KMS-11 (cell line): ENCODE measurements around the gene RAD51B.

Source experiments
- H2AFZ ChIP-seq: fragments of 200-600 bp; sonication (generic); 2 replicates; pipeline ENCODE4 v1.6.1; 2016; ENCODE audit warnings: antibody characterized with exemption, mixed run types, low read depth
- H3K27ac ChIP-seq: fragments of 200-600 bp; sonication (generic); 2 replicates; pipeline ENCODE4 v1.6.1; 2016; ENCODE audit warnings: mild to moderate bottlenecking, mixed run types
- H3K27me3 ChIP-seq: fragments of 200-600 bp; sonication (generic); 2 replicates; pipeline ENCODE4 v1.6.1; 2017; ENCODE audit warnings: mild to moderate bottlenecking, low read depth, mixed run types, moderate library complexity; ENCODE audit not compliant: insufficient read depth
- H3K36me3 ChIP-seq: fragments of 200-600 bp; sonication (generic); 2 replicates; pipeline ENCODE4 v1.6.1; 2017; ENCODE audit warnings: mild to moderate bottlenecking, mixed run types; ENCODE audit not compliant: insufficient read depth
- H3K4me1 ChIP-seq: fragments of 200-600 bp; sonication (generic); 2 replicates; pipeline ENCODE4 v1.6.1; 2016; ENCODE audit warnings: mild to moderate bottlenecking, low read depth, mixed run types; ENCODE audit not compliant: poor library complexity, severe bottlenecking
- H3K4me2 ChIP-seq: fragments of 200-600 bp; sonication (generic); 2 replicates; pipeline ENCODE4 v1.7.0; 2016; ENCODE audit warnings: mild to moderate bottlenecking, mixed run types
- H3K4me3 ChIP-seq: fragments of 200-600 bp; sonication (generic); IDR thresholded peaks from 2 replicates; pipeline ENCODE4 v1.6.1; 2017; ENCODE audit warnings: low read depth, low read length, mixed read lengths; ENCODE audit not compliant: insufficient read depth
- H3K79me2 ChIP-seq: fragments of 200-600 bp; sonication (generic); 2 replicates; pipeline ENCODE4 v1.6.1; 2016; ENCODE audit warnings: low read depth, mixed run types; ENCODE audit not compliant: insufficient read depth
- H3K9ac ChIP-seq: fragments of 200-600 bp; sonication (generic); 2 replicates; pipeline ENCODE4 v1.6.1; 2016; ENCODE audit warnings: mild to moderate bottlenecking, mixed run types
- H4K20me1 ChIP-seq: fragments of 200-600 bp; sonication (generic); 2 replicates; pipeline ENCODE4 v1.6.1; 2016; ENCODE audit warnings: mild to moderate bottlenecking, mixed run types; ENCODE audit not compliant: insufficient read depth
- CTCF ChIP-seq: fragments of 200-600 bp; sonication (generic); conservative IDR thresholded peaks from 2 replicates; pipeline ENCODE4 v1.6.1; 2017; ENCODE audit warnings: low read depth, mild to moderate bottlenecking, antibody characterized with exemption, low read length, moderate library complexity, mixed read lengths

The RAD51B gene

GRCh38 chr14:68569970-68570409, 750.4 kb downstream of the RAD51B start:
- no peak overlapping the region for H2AFZ ChIP-seq
- H3K4me1 ChIP-seq: no peaks in the 10 kb centered on the region

GRCh38 chr14:68571114-68571591, 751.6 kb downstream of the RAD51B start:
- Histone ChIP-seq H3K27ac (no peak overlapping the region), H3K4me3 (no peak overlapping the region), H3K27me3 (no peaks in the 10 kb centered on the region), H3K79me2 (no peaks in the 10 kb centered on the region), H3K36me3 (no peaks in the 10 kb centered on the region), H2AFZ (no peak overlapping the region), H3K4me2 (no peak overlapping the region), H3K4me1 (no peaks in the 10 kb centered on the region), H4K20me1 (no peaks in the 10 kb centered on the region), H3K9ac (no peak overlapping the region)
- TF ChIP-seq CTCF: no peak

More at GRCh38 chr14:68569970-68570409, 750.4 kb downstream of the RAD51B start:
- H3K79me2 ChIP-seq: no peaks in the 10 kb centered on the region
- H4K20me1 ChIP-seq: no peaks in the 10 kb centered on the region
- H3K4me3 ChIP-seq: no peak overlapping the region
- no peaks in the 10 kb centered on the region for H3K36me3 ChIP-seq
- no peak overlapping the region for H3K9ac ChIP-seq
- H3K4me2 ChIP-seq: no peak overlapping the region
- H3K27me3 ChIP-seq: no peaks in the 10 kb centered on the region
- H3K27ac ChIP-seq: no peak overlapping the region
- TF ChIP-seq CTCF: no peak

GRCh38 chr14:68571928-68572525, 752.4 kb downstream of the RAD51B start:
- H3K4me1 ChIP-seq: no peaks in the 10 kb centered on the region
- no peaks in the 10 kb centered on the region for H3K27me3 ChIP-seq
- no peak overlapping the region for H3K27ac ChIP-seq
- H2AFZ ChIP-seq: no peak overlapping the region
- no peak overlapping the region for H3K4me3 ChIP-seq
- H3K79me2 ChIP-seq: no peaks in the 10 kb centered on the region
- H3K9ac ChIP-seq: no peak overlapping the region
- H3K36me3 ChIP-seq: no peaks in the 10 kb centered on the region
- H3K4me2 ChIP-seq: no peak overlapping the region
- no peak for TF ChIP-seq CTCF
- H4K20me1 ChIP-seq: no peaks in the 10 kb centered on the region

GRCh38 chr14:68573126-68573525, 753.5 kb downstream of the RAD51B start:
- no peaks in the 10 kb centered on the region for H3K27me3 ChIP-seq
- no peak for TF ChIP-seq CTCF
- no peaks in the 10 kb centered on the region for H3K36me3 ChIP-seq
- H2AFZ ChIP-seq: no peak overlapping the region
- no peak overlapping the region for H3K4me3 ChIP-seq
- H3K4me2 ChIP-seq: no peak overlapping the region
- no peak overlapping the region for H3K9ac ChIP-seq
- no peaks in the 10 kb centered on the region for H4K20me1 ChIP-seq
- no peak overlapping the region for H3K27ac ChIP-seq
- no peaks in the 10 kb centered on the region for H3K4me1 ChIP-seq
- H3K79me2 ChIP-seq: no peaks in the 10 kb centered on the region
